ENCODE results near the gene COX6B2. TPM values are rescaled to one million over a fixed set of nuclear protein-coding genes. Genes with fewer than 3 reads are reported as not detected.

The COX6B2 gene
- total RNA-seq, 1 experiment from 2014 or later = 0.28 TPM

DNA sequence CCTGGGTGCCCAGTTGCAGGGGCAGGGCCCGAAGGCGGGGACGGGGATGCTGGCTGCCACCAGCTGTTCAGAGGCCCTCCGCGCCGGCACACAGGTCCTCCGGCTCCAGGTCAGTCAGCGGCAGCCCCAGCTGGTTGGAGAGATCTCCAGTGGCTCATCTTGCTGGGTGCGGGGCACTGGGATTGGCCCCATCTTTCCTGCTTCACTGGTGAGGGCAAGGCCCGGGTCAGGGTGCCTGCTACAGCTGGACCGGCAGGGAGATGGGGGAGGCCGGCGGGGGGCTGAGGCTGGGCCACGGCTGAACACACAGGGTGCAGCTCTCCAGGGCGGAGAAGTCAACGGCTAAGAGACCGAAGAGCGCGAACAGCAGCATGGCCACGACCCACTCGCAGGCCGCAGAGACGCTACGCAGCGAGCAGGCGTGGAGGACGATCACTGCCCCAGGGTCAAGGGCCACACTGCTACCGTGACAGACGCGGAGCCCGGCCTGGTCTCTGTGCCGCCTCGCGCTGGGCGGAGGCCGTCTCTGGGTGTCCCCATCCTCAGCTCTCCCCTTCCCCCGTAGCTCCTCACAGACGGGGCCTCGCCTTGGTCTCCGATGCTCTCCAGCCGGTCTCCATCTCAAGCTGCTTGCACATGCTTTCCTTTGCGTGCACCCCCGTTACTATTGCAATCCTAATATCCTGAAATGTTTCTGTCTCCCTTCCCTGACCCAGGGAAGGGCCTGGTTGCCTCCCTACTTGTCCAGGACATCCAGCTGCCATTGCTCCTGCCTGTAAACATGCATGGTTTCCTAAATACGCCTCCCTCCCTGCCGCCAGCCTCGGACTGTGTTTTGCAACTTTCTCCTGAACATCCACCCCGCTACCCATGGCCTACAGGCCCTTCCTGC, 41.7 kb downstream of the COX6B2 start:
- no peak for DNase-seq (ENCODE audit: low spot score)

DNA sequence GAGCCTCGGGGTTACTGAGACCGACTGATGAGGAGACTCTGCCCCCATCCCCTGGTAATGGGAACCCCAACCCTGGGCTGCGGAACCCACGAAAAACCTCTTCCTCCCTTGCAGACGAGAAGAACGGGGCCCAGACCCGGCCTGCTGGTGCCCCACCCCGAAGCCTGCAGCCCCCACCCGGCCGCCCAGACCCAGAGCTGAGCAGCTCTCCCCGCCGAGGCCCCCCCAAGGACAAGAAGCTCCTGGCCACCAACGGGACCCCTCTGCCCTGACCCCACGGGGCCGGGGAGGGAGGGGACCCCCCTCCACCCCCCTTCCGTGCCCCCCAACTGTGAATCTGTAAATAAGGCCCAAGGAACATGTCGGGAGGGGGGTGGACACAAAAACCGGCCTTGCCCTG, 42.7 kb downstream of the COX6B2 start:
- DNase-seq (ENCODE audit: low spot score) = no peak

DNA sequence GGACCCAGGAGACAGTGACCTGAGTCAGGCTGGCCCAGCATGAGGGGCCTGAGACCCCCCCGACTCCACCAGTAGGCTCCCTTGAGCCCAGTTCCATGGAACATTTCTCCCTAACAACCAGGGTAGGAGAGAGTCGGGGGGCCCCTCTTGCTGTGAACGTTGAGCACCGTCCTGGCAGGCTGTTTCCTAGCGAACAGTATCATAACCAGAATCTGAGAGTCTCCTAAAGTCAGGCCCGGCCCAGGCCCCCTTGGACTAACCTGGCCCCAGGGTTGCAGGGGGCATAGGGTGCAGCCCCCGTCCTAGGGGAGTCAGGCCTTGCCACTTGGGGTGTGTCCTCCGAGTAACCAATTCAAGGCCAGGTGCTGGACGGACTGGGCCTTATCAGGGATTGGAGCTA, 43.1 kb downstream of the COX6B2 start:
- no peak for DNase-seq (ENCODE audit: low spot score)

DNA sequence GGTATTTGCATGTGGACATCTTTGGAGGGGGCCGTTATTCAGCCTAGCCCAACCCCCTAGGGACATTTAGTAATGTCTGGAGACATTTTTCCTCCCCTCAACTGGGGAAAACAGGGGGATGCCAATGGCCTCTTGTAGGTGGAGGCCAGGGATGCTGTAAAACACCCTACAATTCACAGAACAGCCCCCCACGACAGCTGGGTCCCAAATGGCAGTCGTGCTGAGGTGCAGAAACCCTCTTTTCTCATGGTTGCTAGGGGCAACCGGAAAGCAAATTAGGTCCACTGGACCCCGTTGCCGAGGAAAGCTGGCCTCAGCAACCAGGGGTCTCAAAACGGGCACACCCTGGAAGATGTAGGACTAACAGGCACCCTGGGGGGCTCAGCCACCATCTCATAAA, 44.0 kb downstream of the COX6B2 start:
- no peak for DNase-seq (ENCODE audit: low spot score)

DNA sequence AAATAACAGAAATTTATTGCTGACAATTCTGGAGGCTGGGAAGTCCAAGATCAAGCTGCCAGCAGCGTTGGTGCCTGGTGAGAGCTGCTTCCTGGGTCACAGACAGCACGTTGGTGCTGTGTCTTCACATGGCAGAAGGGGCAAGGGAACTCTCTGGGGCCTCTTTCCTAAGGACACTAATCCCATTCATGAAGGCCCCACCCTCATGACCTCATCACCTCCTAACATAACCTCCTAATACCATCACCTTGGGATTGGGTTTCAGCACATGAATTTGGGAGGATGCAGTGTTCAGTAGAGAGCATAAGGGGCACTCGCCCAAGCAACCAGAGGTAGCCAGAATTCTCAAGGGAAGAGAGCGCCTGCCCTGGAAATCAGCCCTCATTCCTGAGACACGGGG, 45.1 kb downstream of the COX6B2 start:
- no peak for DNase-seq (ENCODE audit: low spot score)

DNA sequence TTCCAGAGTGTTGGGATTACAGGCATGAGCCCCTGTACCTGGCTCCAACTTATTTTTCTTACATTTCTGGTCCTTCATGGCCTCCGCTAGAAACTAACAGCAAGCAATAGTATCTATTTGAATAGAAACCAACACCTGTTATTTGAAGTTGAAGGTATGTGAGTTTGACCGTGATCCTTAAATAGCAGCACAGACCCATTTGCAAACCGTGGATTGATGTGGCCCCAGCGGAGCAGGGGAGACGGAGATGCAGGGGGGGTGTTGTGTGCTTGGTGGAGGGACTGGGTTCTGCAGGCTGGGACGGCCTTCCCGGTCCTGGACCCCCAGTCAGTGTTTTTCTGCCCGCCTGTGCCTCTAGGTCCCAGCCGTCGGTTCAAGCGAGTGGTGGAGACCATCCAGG, 46.2 kb downstream of the COX6B2 start:
- no peak for DNase-seq (ENCODE audit: low spot score)

DNA sequence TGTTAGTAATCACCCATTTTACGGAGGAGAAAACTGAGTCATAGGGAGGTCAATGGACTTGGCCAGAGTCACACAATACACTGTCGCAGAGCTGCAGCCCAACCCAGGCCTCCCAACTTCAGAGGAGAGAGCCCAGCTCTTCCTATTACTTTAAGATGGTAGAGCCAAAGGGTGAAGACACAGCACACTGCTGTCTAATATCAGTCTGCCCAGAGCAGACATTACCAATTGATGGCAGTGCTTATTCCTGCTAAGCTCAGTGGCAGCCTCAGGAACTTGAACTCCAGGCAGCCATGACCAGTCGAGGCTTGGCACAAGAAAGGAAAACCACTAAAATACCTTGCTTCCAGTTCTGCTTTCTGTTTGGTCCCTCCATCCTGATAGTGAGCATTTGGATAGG, 47.8 kb downstream of the COX6B2 start:
- no peak for DNase-seq (ENCODE audit: low spot score)

DNA sequence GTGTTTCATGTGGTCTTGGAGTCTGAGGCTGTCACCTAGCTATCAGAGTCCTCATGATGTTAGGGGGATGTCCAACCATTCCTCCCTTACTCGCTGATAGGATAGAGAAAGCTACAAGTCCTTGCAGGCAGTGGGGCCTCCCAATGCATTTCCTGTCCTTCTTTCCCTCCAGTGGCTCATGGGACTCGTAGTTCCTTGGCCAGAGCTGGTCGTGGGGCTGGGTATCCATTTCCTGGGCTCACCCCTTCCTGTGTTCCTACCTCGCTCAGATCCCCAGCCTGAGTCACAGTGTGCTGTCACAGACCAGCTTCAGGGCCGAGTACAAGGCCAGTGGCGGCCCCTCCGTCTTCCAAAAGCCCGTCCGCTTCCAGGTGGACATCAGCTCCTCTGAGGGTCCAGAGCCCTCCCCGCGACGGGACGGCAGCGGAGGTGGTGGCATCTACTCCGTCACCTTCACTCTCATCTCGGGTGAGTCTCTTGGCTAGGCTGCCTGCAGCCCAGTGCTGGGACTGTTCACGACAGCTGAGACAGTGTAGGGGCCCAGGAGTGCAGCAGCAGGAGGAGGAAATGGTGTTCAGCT, 48.4 kb downstream of the COX6B2 start:
- peak; percentile 46 for DNase-seq (ENCODE audit: low spot score)

DNA sequence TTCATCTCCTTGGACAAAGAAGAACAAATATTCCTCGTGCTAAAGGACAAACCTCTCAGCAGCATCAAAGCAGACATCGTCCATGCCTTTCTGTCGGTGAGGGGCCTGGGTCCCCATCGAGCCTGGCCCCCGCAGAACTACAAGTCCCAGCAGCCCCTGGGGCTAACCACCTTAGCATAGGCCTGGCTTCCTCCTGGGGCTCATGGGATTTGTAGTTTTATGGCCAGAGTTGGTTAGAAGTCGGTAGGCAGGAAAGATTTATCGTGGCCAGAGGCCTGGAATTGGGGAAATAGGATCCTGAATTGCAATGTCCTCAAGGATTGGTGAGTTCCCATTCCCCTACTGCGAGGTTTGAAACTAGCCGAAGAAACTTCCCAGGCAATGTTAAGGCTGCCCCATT, 49.0 kb downstream of the COX6B2 start:
- peak; percentile 46 for DNase-seq (ENCODE audit: low spot score)

DNA sequence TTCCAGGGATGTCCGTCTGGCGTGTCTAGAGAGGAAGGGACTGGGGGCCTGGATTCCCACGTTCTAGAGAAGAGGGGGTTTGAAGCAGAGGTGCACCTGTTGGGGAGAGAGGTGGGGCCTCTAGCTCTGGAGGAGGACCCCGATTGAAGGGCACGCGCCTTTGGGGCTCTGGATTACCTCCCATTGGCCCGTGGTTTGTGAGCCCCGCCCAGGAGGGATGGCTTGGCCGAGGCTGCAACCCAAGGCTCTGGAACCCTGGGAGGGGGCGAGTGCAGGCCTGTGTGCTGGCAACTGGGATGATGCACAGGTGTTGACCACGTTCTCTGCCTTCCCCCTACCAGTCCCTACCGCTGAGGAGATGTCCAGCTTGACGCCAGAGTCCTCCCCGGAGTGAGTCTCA, 49.5 kb downstream of the COX6B2 start:
- DNase-seq (ENCODE audit: low spot score) = no peak

DNA sequence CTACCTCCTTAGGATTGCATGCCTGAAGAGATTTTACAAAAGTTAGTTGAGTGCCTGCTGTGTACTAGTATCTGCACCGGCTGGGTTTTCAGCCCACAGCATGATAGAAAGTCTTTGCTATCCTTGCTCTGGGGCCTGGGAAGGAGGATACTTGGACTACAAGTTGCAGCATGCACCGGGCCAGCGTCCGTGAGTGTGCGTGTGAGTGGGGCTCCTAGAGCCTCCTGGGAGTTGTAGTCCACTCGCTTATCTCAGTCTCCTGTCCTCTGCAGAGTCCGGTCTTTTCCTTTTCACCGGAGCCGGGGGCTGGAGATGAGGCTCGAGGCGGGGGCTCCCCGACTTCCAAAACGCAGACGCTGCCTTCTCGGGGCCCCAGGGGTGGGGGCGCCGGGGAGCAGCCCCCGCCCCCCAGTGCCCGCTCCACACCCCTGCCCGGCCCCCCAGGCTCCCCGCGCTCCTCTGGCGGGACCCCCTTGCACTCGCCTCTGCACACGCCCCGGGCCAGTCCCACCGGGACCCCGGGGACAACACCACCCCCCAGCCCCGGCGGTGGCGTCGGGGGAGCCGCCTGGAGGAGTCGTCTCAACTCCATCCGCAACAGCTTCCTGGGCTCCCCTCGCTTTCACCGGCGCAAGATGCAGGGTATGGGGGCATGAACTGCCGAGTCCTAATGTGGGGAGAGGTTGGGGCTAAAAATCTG, 50.1 kb downstream of the COX6B2 start:
- peak; percentile 59 for DNase-seq (ENCODE audit: low spot score)

DNA sequence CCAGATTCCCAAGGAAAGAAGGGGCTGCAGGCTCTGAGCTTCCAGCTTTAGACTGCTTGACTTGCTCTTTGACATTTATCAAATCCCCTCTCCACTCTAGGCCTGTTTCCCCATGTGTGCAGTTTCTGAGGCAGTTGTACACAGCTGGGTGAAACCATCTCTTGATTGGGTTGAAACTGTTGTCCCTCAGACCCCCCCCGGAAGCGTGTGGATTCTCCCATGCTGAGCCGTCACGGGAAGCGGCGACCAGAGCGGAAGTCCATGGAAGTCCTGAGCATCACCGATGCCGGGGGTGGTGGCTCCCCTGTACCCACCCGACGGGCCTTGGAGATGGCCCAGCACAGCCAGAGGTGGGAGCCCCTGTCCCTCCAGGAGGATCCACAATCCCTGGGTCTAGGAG, 51.0 kb downstream of the COX6B2 start:
- no peak for DNase-seq (ENCODE audit: low spot score)

DNA sequence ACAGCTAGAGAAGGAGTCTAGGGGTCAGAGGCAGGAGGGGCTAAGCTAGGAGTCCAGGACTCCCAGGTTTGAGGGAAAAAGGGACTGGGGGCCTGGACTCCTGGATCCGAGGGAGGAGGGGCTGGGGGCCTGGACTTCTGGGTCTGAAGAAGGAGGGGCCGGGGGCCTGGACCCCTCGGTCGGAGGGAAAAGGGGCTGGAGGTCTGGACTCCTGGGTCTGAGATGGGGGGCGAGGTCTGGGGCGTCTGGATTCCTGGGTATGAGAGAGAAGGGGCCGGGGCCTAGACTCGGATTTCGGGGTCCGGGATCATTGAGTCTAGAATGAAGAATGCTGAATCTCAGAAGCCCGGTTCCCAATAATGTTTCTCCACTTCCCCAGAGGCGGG, 52.2 kb downstream of the COX6B2 start:
- no peak for DNase-seq (ENCODE audit: low spot score)

DNA sequence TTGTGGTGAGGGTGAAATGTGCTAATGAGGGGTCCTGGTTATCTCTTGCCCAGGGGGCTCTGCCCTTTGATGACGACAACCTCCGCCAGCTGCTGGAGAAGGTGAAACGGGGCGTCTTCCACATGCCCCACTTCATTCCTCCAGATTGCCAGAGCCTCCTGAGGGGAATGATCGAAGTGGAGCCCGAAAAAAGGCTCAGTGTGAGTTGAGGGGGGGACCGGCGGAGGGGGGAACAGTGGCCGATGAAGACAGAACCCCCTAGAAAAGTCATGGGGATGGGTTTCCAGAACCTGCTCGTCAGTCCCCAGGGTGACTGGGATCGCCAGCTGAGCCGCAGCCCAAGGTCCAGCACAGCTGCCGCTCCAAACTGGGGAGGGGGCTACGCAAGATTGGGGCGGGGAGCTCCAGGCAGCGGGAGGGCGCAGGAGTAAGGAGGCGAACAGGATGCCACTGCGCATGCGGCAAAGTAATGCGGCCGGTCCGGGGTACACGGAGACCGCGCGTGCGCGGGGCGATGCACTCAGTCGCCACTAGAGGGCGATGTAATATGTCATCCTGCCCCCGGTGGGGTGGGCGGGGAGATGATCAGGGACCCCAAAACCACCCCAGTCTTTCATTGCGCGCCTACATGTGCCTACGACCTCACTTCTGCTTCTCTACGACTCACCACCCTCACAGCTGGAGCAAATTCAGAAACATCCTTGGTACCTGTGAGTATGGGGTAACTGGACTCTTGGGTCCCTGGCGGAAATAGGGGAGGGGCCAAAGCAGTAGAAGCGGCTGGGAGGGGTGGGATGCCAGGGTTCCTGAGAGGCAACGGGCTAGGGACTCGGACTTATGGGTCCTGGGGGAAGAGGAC, 52.8 kb downstream of the COX6B2 start:
- peak; percentile 84 for DNase-seq (ENCODE audit: low spot score)

DNA sequence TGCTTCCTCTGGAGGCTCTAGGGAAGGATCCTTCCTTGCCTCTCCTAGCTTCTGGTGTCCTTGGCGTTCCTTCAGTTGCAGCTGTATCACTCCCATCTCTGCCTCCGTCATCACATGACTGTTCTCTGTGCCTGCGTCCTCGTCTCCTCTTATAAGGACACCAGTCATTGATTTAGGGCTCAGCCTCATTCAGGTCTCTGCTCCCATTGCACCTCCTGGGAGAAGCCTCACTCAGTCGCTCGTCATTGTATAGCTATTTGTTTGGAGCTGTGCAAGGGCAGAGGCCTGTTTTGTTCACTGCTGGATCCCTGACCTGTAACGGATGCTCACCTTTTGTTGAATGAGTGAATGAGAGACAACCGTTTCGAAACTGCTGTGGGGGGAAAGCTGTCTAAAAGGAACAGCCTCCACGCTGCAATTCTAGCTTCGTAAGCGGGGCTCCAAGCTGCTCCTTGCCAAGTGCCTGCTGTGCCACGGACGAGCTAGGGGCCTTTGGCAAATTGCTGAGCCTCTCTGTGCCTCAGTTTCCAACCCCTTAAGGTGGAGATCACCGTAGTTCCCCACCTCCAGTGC, 53.5 kb downstream of the COX6B2 start:
- no peak for DNase-seq (ENCODE audit: low spot score)

DNA sequence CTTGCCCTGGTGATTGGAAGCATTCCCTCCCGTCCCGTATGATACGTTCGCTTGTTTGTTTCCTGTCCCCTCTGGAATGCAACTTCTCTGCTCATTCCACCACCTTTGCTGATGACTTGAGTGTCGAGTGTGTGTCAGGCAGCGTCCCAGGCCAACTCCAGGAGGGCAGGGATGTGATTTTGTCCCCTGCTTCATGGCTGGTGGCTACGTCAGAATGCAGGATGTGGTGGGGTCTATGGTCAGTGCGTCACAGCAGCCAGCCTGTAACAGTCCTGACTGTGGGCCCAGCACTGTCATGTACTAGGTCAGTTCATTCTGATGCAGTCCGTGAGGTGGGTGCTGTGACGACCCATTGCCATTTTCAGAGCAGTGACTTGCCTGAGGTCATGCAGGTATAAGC, 54.5 kb downstream of the COX6B2 start:
- no peak for DNase-seq (ENCODE audit: low spot score)

Other genes with a start within 250 kb of the COX6B2 start
- gene PPP1R12C, start 237.1 kb downstream of the COX6B2 start, total RNA-seq (2014; rRNA removed; shearing (Covaris generic)) = 85.7 and 87.4 TPM in 2 replicates
- 467 and 500 TPM in 2 replicates for gene TNNT1, start 205.5 kb downstream of the COX6B2 start, total RNA-seq (2014; rRNA removed; shearing (Covaris generic))
- 0.77 TPM in 1 of 2 replicates, not detected in the other for gene TNNI3, start 197.0 kb downstream of the COX6B2 start, total RNA-seq (2014; rRNA removed; shearing (Covaris generic))
- gene DNAAF3, start 188.1 kb downstream of the COX6B2 start, total RNA-seq (2014; rRNA removed; shearing (Covaris generic)) = 10.6 and 15.6 TPM in 2 replicates
- gene SYT5, start 174.4 kb downstream of the COX6B2 start, total RNA-seq (2014; rRNA removed; shearing (Covaris generic)) = 0.09 and 1.8 TPM in 2 replicates
- 12.3 and 18.4 TPM in 2 replicates for gene PTPRH, start 145.2 kb downstream of the COX6B2 start, total RNA-seq (2014; rRNA removed; shearing (Covaris generic))
- 1.6 and 3.4 TPM in 2 replicates for gene TMEM86B, start 126.0 kb downstream of the COX6B2 start, total RNA-seq (2014; rRNA removed; shearing (Covaris generic))
- 73.6 and 80.1 TPM in 2 replicates for gene PPP6R1, start 95.7 kb downstream of the COX6B2 start, total RNA-seq (2014; rRNA removed; shearing (Covaris generic))
- gene HSPBP1, start 74.6 kb downstream of the COX6B2 start, total RNA-seq (2014; rRNA removed; shearing (Covaris generic)) = 88.0 and 108 TPM in 2 replicates
- 11.6 and 12.8 TPM in 2 replicates for gene BRSK1, start 70.7 kb downstream of the COX6B2 start, total RNA-seq (2014; rRNA removed; shearing (Covaris generic))
- not detected in 2 replicates for gene TMEM150B, start 29.4 kb downstream of the COX6B2 start, total RNA-seq (2014; rRNA removed; shearing (Covaris generic))
- 19.1 and 19.8 TPM in 2 replicates for gene KMT5C, start 14.8 kb downstream of the COX6B2 start, total RNA-seq (2014; rRNA removed; shearing (Covaris generic))
- not detected in 2 replicates for gene GARIN5B, start 8.5 kb upstream of the COX6B2 start, total RNA-seq (2014; rRNA removed; shearing (Covaris generic))
- gene IL11, start 15.7 kb upstream of the COX6B2 start, total RNA-seq (2014; rRNA removed; shearing (Covaris generic)) = 8.4 and 9.4 TPM in 2 replicates
- gene TMEM190, start 22.1 kb upstream of the COX6B2 start, total RNA-seq (2014; rRNA removed; shearing (Covaris generic)) = not detected in 2 replicates
- gene TMEM238, start 29.6 kb upstream of the COX6B2 start, total RNA-seq (2014; rRNA removed; shearing (Covaris generic)) = 1.2 TPM in 1 of 2 replicates, not detected in the other
- gene RPL28, start 31.2 kb upstream of the COX6B2 start, total RNA-seq (2014; rRNA removed; shearing (Covaris generic)) = 453 and 647 TPM in 2 replicates
- gene UBE2S, start 53.1 kb upstream of the COX6B2 start, total RNA-seq (2014; rRNA removed; shearing (Covaris generic)) = 272 and 464 TPM in 2 replicates
- gene SHISA7, start 88.6 kb upstream of the COX6B2 start, total RNA-seq (2014; rRNA removed; shearing (Covaris generic)) = not detected in 2 replicates
- 114 and 139 TPM in 2 replicates for gene ISOC2, start 106.9 kb upstream of the COX6B2 start, total RNA-seq (2014; rRNA removed; shearing (Covaris generic))
- 0.07 TPM in 1 of 2 replicates, not detected in the other for gene C19orf85, start 110.0 kb upstream of the COX6B2 start, total RNA-seq (2014; rRNA removed; shearing (Covaris generic))
- 4.1 and 4.8 TPM in 2 replicates for gene ZNF628, start 121.9 kb upstream of the COX6B2 start, total RNA-seq (2014; rRNA removed; shearing (Covaris generic))
- 56.2 and 65.7 TPM in 2 replicates for gene NAT14, start 130.5 kb upstream of the COX6B2 start, total RNA-seq (2014; rRNA removed; shearing (Covaris generic))
- 1.1 and 1.2 TPM in 2 replicates for gene SSC5D, start 133.7 kb upstream of the COX6B2 start, total RNA-seq (2014; rRNA removed; shearing (Covaris generic))
- 0.38 TPM in 1 of 2 replicates, not detected in the other for gene SBK2, start 182.4 kb upstream of the COX6B2 start, total RNA-seq (2014; rRNA removed; shearing (Covaris generic))
- gene SBK3, start 190.8 kb upstream of the COX6B2 start, total RNA-seq (2014; rRNA removed; shearing (Covaris generic)) = 0.19 and 0.81 TPM in 2 replicates
- gene ZNF579, start 226.1 kb upstream of the COX6B2 start, total RNA-seq (2014; rRNA removed; shearing (Covaris generic)) = 7.9 and 16.6 TPM in 2 replicates
- 11.5 and 11.7 TPM in 2 replicates for gene FIZ1, start 244.8 kb upstream of the COX6B2 start, total RNA-seq (2014; rRNA removed; shearing (Covaris generic))
- 20.0 and 23.7 TPM in 2 replicates for gene ZNF524, start 245.6 kb upstream of the COX6B2 start, total RNA-seq (2014; rRNA removed; shearing (Covaris generic))

All from A172 (cell line).